Adrenal gland (tissue), 12 donors: ENCODE results near the gene PITX1. TPM values are rescaled to one million over a fixed set of nuclear protein-coding genes. Genes with fewer than 3 reads are reported as not detected.

Experiments used
- DNase-seq, 7 donors: peaks; one replicate each; pipeline ENCODE4 v3.0.0-alpha.2; 2019 to 2020
- H3K27ac ChIP-seq, 5 donors: fragments of 200-600 bp; sonication (generic) in 4 of 5; 1 replicate in 3 of 5; 2 replicates in 2 of 5; pipeline versions ENCODE4 v1.5.1 to v1.8.0; 2016 to 2020; ENCODE audit warnings: mild to moderate bottlenecking in 1 of 5
- H3K27me3 ChIP-seq: fragments of 200-600 bp; 2 replicates; pipeline ENCODE4 v1.8.0; 2021
- H3K36me3 ChIP-seq, 2 donors: fragments of 200-600 bp; replicated peaks in 1 of 2; 1 replicate in 1 of 2; 2 replicates in 1 of 2; pipeline versions ENCODE4 v1.5.1 to v1.8.0; 2018 to 2022
- H3K4me1 ChIP-seq, 2 donors: fragments of 200-600 bp; replicated peaks in 1 of 2; 1 replicate in 1 of 2; 2 replicates in 1 of 2; pipeline versions ENCODE4 v1.5.1 to v1.8.0; 2018 to 2021
- H3K4me3 ChIP-seq, 4 donors: fragments of 200-600 bp; sonication (generic) in 3 of 4; one replicate each; pipeline ENCODE4 v1.5.1; 2016 to 2018
- H3K9me3 ChIP-seq, 3 donors: fragments of 200-600 bp; sonication (generic) in 1 of 3; replicated peaks in 1 of 3; 1 replicate in 2 of 3; 2 replicates in 1 of 3; pipeline versions ENCODE4 v1.5.1 to v1.8.0; 2016 to 2021
- CTCF ChIP-seq, 6 experiments: fragments of 450-650 bp in 4 of 6; fragments of 200-600 bp in 2 of 6; sonication (generic) in 1 of 6; IDR thresholded peaks; 1 replicate in 5 of 6; 2 replicates in 1 of 6; pipeline versions ENCODE4 v1.5.1 to v1.8.0; 2016 to 2021; ENCODE audit warnings: antibody characterized with exemption in 6 of 6, mild to moderate bottlenecking in 2 of 6, moderate library complexity in 1 of 6
- POLR2A ChIP-seq, 2 donors: fragments of 450-650 bp; IDR thresholded peaks; one replicate each; pipeline ENCODE4 v1.6.1; 2017; ENCODE audit warnings: antibody characterized with exemption in 2 of 2, mild to moderate bottlenecking in 2 of 2, moderate library complexity in 1 of 2
- WGBS, 4 donors: extraction: QIAGEN DNeasy Blood & Tissue Kit in 2 of 4; methylation state at CpG; one replicate each; pipeline versions ENCODE4 v1.1.5 to v1.1.7; 2013 to 2017; 5-methylcytosine and 5-hydroxymethylcytosine counted together
- intact Hi-C, 2 donors: fragments of 100-400 bp; cut with DNase I; formaldehyde crosslinking; loops; one replicate each; pipeline versions ENCODE4 v1.14.1 to v1.15.0; 2022 to 2023
- polyA plus RNA-seq, 3 donors: library from polyadenylated mRNA; stranded (reverse); fragments of 200-250 nt in 2 of 3; fragments of 350-450 nt in 1 of 3; fragmentation: Illumina TruSeq in 1 of 3; extraction: RNeasy Lipid Tissue Mini Kit (QIAGEN cat#74804) in 1 of 3; gene quantifications; one replicate each; pipeline ENCODE4 v1.2.3, GENCODE V29; 2013 to 2014
- total RNA-seq, 9 donors: library from RNA; depleted of rRNA in 4 of 9; stranded (reverse); fragments of >200 nt in 4 of 9; fragments of 120-200 nt in 1 of 9; fragmentation: NEBNext Ultra II Directional in 1 of 9; extraction: Animal tissue kit (Norgen Biotek cat#: 25700) in 1 of 9; gene quantifications; one replicate each; pipeline versions ENCODE4 v1.1.0 to v1.2.4, GENCODE V29; 2013 to 2023
- donor health status: healthy with polysubstance abuse.
- donor health status: Bipolar disorder and iron deficiency.
- donor health status: DM: yes; HTN: yes; CAD: no.
- donor health status: DM: no; HTN: no; CAD: no.
- donor health status: DM: no; HTN: no; CAD: no.
- donor health status: DM: yes; HTN: yes; CAD: no.

PITX1 gene
- total and polyA plus RNA-seq, 12 donors = 0.18 to 6.7 (median 0.71) TPM

- Histone ChIP-seq H3K27ac (no peak overlapping the region), H3K4me3 (no peak overlapping the region), H3K27me3 (no peaks in the 10 kb centered on the region), H3K4me1 (no peaks in the 10 kb centered on the region), H3K9me3 (peaks cover 2 to 13% (median 4%) of the 10 kb centered on the region in 3 donors), H3K36me3 (no peaks in the 10 kb centered on the region)
- 87 to 100% (median 94%) methylated on average over 1 of the region's 1 CpG for WGBS, 4 donors
- intact Hi-C loops = no loop called here
- TF ChIP-seq POLR2A (IDR thresholded peaks at IDR 0.05) = no peak
- TF ChIP-seq CTCF (IDR thresholded peaks at IDR 0.05) = no peak
- no peak for DNase-seq
Observed at GRCh38 chr5:134982230-134982629, 51.8 kb downstream of the PITX1 start.

- DNase-seq = no peak
- Histone ChIP-seq H3K36me3 (no peaks in the 10 kb centered on the region), H3K9me3 (peaks cover 2 to 13% (median 4%) of the 10 kb centered on the region in 3 donors), H3K27ac (no peak overlapping the region), H3K4me1 (peaks cover 0 to 10% of the 10 kb centered on the region in 2 donors), H3K27me3 (no peaks in the 10 kb centered on the region), H3K4me3 (no peak overlapping the region)
- no peak for TF ChIP-seq POLR2A (IDR thresholded peaks at IDR 0.05)
- TF ChIP-seq CTCF (IDR thresholded peaks at IDR 0.05) = no peak
- intact Hi-C loops = no loop called here
- WGBS, 4 donors = 93 to 95% (median 93%) methylated on average over 3 of the region's 3 CpGs
Observed at GRCh38 chr5:134979416-134979815, 54.6 kb downstream of the PITX1 start.

Other genes with a start within 250 kb of the PITX1 start
- gene C5orf24, start 188.3 kb downstream of the PITX1 start, total RNA-seq = 10 to 100 TPM; 28.1 to 68.2 (median 43.5) TPM
- 10 to 100 TPM; 13.5 to 57.0 (median 16.0) TPM for gene C5orf24, start 188.3 kb downstream of the PITX1 start, polyA plus RNA-seq
- 100 to 1,000 TPM in 5 of 9 donors, 10 to 100 TPM in 4; 62.2 to 267 (median 103) TPM for gene TXNDC15, start 159.9 kb downstream of the PITX1 start, total RNA-seq
- gene TXNDC15, start 159.9 kb downstream of the PITX1 start, polyA plus RNA-seq = 100 to 1,000 TPM in 1 of 3 donors, 10 to 100 TPM in 2; 56.4 to 195 (median 82.7) TPM
- 10 to 100 TPM in 7 of 9 donors, 1 to 10 TPM in 2; 7.1 to 19.5 (median 15.0) TPM for gene PCBD2, start 129.1 kb downstream of the PITX1 start, total RNA-seq
- gene PCBD2, start 129.1 kb downstream of the PITX1 start, polyA plus RNA-seq = 10 to 100 TPM in 1 of 3 donors, 1 to 10 TPM in 2; 3.9 to 13.1 (median 6.6) TPM
- gene CATSPER3, start 66.3 kb downstream of the PITX1 start, total RNA-seq = 1 to 10 TPM in 2 of 9 donors, under 1 TPM in 5, not detected in 2; 0.28 to 1.5 (median 0.50) TPM
- gene CATSPER3, start 66.3 kb downstream of the PITX1 start, polyA plus RNA-seq = 1 to 10 TPM in 2 of 3 donors, under 1 TPM in 1; 0.71 to 2.7 (median 1.4) TPM